ENCODE results near the gene SEC16A.

The SEC16A gene

GRCh38 chr9:136397643-136398042 lies 85.2 kb downstream of the SEC16A start:
- Histone ChIP-seq H3K27ac (replicated peaks) (no peak overlapping the region), H3K27me3 (ENCODE audit: insufficient read depth, poor library complexity, severe bottlenecking) (no peaks in the 10 kb centered on the region), H3K4me3 (replicated peaks; ENCODE audit: insufficient read depth, low read length) (no peak overlapping the region)
- TF ChIP-seq CTCF (IDR thresholded peaks at IDR 0.05; ENCODE audit: insufficient read depth, low read length) (no peak), POLR2AphosphoS5 (IDR thresholded peaks at IDR 0.05; ENCODE audit: low read depth) (no peak), REST (IDR thresholded peaks at IDR 0.05; ENCODE audit: insufficient replicate concordance, low read depth) (no peak), SPI1 (IDR thresholded peaks at IDR 0.05; ENCODE audit: borderline replicate concordance, low read depth) (no peak), GABPA (IDR thresholded peaks at IDR 0.05; ENCODE audit: low read depth) (no peak)
- DNase-seq (ENCODE audit: low read depth in 1 of 2, low spot score in 1 of 2) = no peak

- H3K27ac ChIP-seq (replicated peaks) = no peak overlapping the region
Measured at GRCh38 chr9:136396219-136396515, 86.7 kb downstream of the SEC16A start.

More at GRCh38 chr9:136396219-136396515, 86.7 kb downstream of the SEC16A start:
- Histone ChIP-seq H3K4me3 (replicated peaks; ENCODE audit: insufficient read depth, low read length) (no peak overlapping the region), H3K27me3 (ENCODE audit: insufficient read depth, poor library complexity, severe bottlenecking) (no peaks in the 10 kb centered on the region)
- DNase-seq (ENCODE audit: low read depth in 1 of 2, low spot score in 1 of 2) = no peak
- TF ChIP-seq POLR2AphosphoS5 (IDR thresholded peaks at IDR 0.05; ENCODE audit: low read depth) = no peak
- TF ChIP-seq REST (IDR thresholded peaks at IDR 0.05; ENCODE audit: insufficient replicate concordance, low read depth) = no peak
- TF ChIP-seq CTCF (IDR thresholded peaks at IDR 0.05; ENCODE audit: insufficient read depth, low read length) = no peak
- no peak for TF ChIP-seq GABPA (IDR thresholded peaks at IDR 0.05; ENCODE audit: low read depth)
- no peak for TF ChIP-seq SPI1 (IDR thresholded peaks at IDR 0.05; ENCODE audit: borderline replicate concordance, low read depth)
